Right cardiac atrium (tissue), 5 donors: ENCODE data around the gene MYRF. TPM values are rescaled to one million over a fixed set of nuclear protein-coding genes. Genes with fewer than 3 reads are reported as not detected.
A peak's percentile ranks its signal among the peaks of the same experiment; 100 is the strongest.

Source experiments
- ATAC-seq, 2 donors: fragments of 200-7000 bp; cut with Tn5 transposase; one replicate each; pipeline versions ENCODE4 v1.8.0 to v1.9.1; 2020; ENCODE audit warnings: moderate library complexity in 2 of 2, mild to moderate bottlenecking in 1 of 2
- DNase-seq, 3 donors: peaks; one replicate each; pipeline ENCODE4 v3.0.0-alpha.2; 2020
- H3K27ac ChIP-seq: one replicate; pipeline ENCODE4 v1.5.1; 2013; ENCODE audit warnings: mild to moderate bottlenecking, low read length, control low read depth, moderate library complexity
- H3K27me3 ChIP-seq: one replicate; pipeline ENCODE4 v1.6.1; 2013; ENCODE audit not compliant: control insufficient read depth, insufficient read depth
- H3K4me1 ChIP-seq: one replicate; pipeline ENCODE4 v1.6.1; 2013; ENCODE audit warnings: low read length; ENCODE audit not compliant: control insufficient read depth, insufficient read depth
- H3K4me3 ChIP-seq: one replicate; pipeline ENCODE4 v1.5.1; 2013; ENCODE audit warnings: low read length, control low read depth
- H3K9me3 ChIP-seq: one replicate; pipeline ENCODE4 v1.6.1; 2013; ENCODE audit warnings: low read length; ENCODE audit not compliant: control insufficient read depth
- WGBS: extraction: QIAGEN DNeasy Blood & Tissue Kit; methylation state at CpG from one replicate; pipeline ENCODE4 v1.1.7; 2013; 5-methylcytosine and 5-hydroxymethylcytosine counted together
- intact Hi-C, 4 donors: fragments of 100-400 bp; cut with DNase I; formaldehyde crosslinking; loops; one replicate each; pipeline versions ENCODE4 v1.11.0 to v1.14.0; 2022 to 2023
- polyA plus RNA-seq: library from polyadenylated mRNA; stranded (reverse); fragments of 200-250 nt; gene quantifications from one replicate; pipeline ENCODE4 v1.2.3, GENCODE V29; 2013
- total RNA-seq, 4 donors: library from RNA; stranded (reverse); fragmentation: NEBNext Ultra II Directional; extraction: Animal tissue kit (Norgen Biotek cat#: 25700); gene quantifications; one replicate each; pipeline ENCODE4 v1.2.1, GENCODE V29; 2021
- donor health status: healthy with polysubstance abuse.
- donor health status: DM: no; HTN: yes; CAD: no.
- donor health status: DM: no; HTN: no; CAD: no.
- donor health status: DM: no; HTN: yes; CAD: no; lungs with severe emphysema.
- donor health status: DM: yes; HTN: yes; CAD: no.

MYRF gene
- total and polyA plus RNA-seq, 5 donors, result 0.62 to 1.9 (median 1.3) TPM

DNA sequence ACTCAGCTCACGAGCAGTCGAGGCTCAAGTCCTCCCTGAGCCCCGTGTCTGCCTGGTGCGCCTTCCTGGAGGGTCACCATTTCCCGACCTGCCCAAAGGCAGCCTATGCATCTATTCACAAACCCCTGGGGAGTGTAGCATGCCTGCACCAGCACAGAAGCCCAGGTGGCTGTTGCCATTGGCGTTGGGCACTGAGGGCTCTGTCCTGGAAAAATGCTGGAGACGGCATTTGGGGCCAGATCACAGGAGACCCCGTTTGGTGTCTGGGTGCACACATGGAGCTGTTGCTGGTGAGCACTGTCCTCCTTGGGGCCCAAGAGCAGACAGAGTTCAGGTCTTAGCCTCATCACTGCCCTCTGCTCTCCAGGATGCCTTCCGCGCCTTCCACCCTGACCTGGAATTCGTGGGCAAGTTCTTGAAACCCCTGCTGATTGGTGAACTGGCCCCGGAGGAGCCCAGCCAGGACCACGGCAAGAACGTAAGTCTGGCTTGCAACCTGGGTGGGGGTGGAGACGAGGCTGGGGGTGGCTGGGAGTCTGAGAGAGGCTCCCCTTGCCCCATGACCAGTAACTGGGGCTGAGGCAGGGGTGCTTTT, 85.1 kb downstream of the MYRF start:
- 93% methylated on average over 15 of the region's 15 CpGs for WGBS
- H3K4me3 ChIP-seq, result no peak overlapping the region
- no peak overlapping the region for H3K27ac ChIP-seq
- no peaks in the 10 kb centered on the region for H3K9me3 ChIP-seq
- ATAC-seq (no peak), DNase-seq (peak in 1 of 3 donors; percentile 24)
- peaks cover 12% of the 10 kb centered on the region for H3K4me1 ChIP-seq
- intact Hi-C loops, result no loop called here
- H3K27me3 ChIP-seq, result no peaks in the 10 kb centered on the region

Other genes starting within 250 kb of the MYRF start
- gene LRRC10B, start 243.9 kb upstream of the MYRF start, total RNA-seq, result under 1 TPM; 0.09 to 0.86 (median 0.68) TPM
- 0.57 TPM for gene LRRC10B, start 243.9 kb upstream of the MYRF start, polyA plus RNA-seq
- 10 to 100 TPM; 17.4 to 48.3 (median 43.5) TPM for gene SYT7, start 171.6 kb upstream of the MYRF start, total RNA-seq
- 36.2 TPM for gene SYT7, start 171.6 kb upstream of the MYRF start, polyA plus RNA-seq
- 1 to 10 TPM; 4.1 to 7.2 (median 6.1) TPM for gene DAGLA, start 72.2 kb upstream of the MYRF start, total RNA-seq
- 3.7 TPM for gene DAGLA, start 72.2 kb upstream of the MYRF start, polyA plus RNA-seq
- 100 to 1,000 TPM; 107 to 113 (median 111) TPM for gene TMEM258, start 40.0 kb downstream of the MYRF start, total RNA-seq
- gene TMEM258, start 40.0 kb downstream of the MYRF start, polyA plus RNA-seq, result 170 TPM
- 1 to 10 TPM; 4.6 to 5.4 (median 5.1) TPM for gene FEN1, start 40.3 kb downstream of the MYRF start, total RNA-seq
- gene FEN1, start 40.3 kb downstream of the MYRF start, polyA plus RNA-seq, result 4.6 TPM
- 10 to 100 TPM; 41.3 to 45.7 (median 43.3) TPM for gene FADS1, start 64.4 kb downstream of the MYRF start, total RNA-seq
- gene FADS1, start 64.4 kb downstream of the MYRF start, polyA plus RNA-seq, result 27.6 TPM
- gene FADS2, start 75.7 kb downstream of the MYRF start, total RNA-seq, result 10 to 100 TPM; 16.4 to 38.1 (median 31.1) TPM
- gene FADS2, start 75.7 kb downstream of the MYRF start, polyA plus RNA-seq, result 30.6 TPM
- gene FADS3, start 138.9 kb downstream of the MYRF start, total RNA-seq, result 10 to 100 TPM; 37.5 to 50.1 (median 42.5) TPM
- 43.1 TPM for gene FADS3, start 138.9 kb downstream of the MYRF start, polyA plus RNA-seq
- gene RAB3IL1, start 164.9 kb downstream of the MYRF start, total RNA-seq, result 10 to 100 TPM; 12.0 to 18.9 (median 14.9) TPM
- 9.7 TPM for gene RAB3IL1, start 164.9 kb downstream of the MYRF start, polyA plus RNA-seq
- gene BEST1, start 197.7 kb downstream of the MYRF start, total RNA-seq, result 1 to 10 TPM; 2.9 to 4.6 (median 3.2) TPM
- gene BEST1, start 197.7 kb downstream of the MYRF start, polyA plus RNA-seq, result 4.6 TPM
- 1,000 to 10,000 TPM; 2,632 to 3,447 (median 3,097) TPM for gene FTH1, start 215.0 kb downstream of the MYRF start, total RNA-seq
- gene FTH1, start 215.0 kb downstream of the MYRF start, polyA plus RNA-seq, result 3,090 TPM